Karpas-422 (cell line): Measurements from ENCODE around the gene STAT5B. TPM values are rescaled to one million over a fixed set of nuclear protein-coding genes. Genes with fewer than 3 reads are reported as not detected.

Experiments used
- DNase-seq: peaks from one replicate; pipeline ENCODE4 v3.0.0-alpha.2; 2015
- H2AFZ ChIP-seq: fragments of 200-600 bp; sonication (generic); 2 replicates; pipeline ENCODE4 v1.6.1; 2014; ENCODE audit warnings: antibody characterized with exemption, low read length, mixed read lengths
- H3K27ac ChIP-seq: fragments of 200-600 bp; sonication (generic); 2 replicates; pipeline ENCODE4 v1.5.1; 2014; ENCODE audit warnings: mild to moderate bottlenecking, low read length, moderate library complexity
- H3K27me3 ChIP-seq: fragments of 200-600 bp; sonication (generic); 2 replicates; pipeline ENCODE4 v1.6.1; 2014; ENCODE audit warnings: low read length, mixed read lengths
- H3K36me3 ChIP-seq: fragments of 200-600 bp; sonication (generic); 2 replicates; pipeline ENCODE4 v1.6.1; 2014; ENCODE audit warnings: low read length, mixed read lengths; ENCODE audit not compliant: insufficient read depth
- H3K4me1 ChIP-seq: fragments of 200-600 bp; sonication (generic); 2 replicates; pipeline ENCODE4 v1.6.1; 2014; ENCODE audit warnings: mild to moderate bottlenecking, low read length, mixed read lengths
- H3K4me2 ChIP-seq: fragments of 200-600 bp; sonication (generic); 2 replicates; pipeline ENCODE4 v1.6.1; 2014; ENCODE audit warnings: low read length, low read depth, mild to moderate bottlenecking; ENCODE audit not compliant: poor library complexity, severe bottlenecking
- H3K4me3 ChIP-seq: fragments of 200-600 bp; sonication (generic); 2 replicates; pipeline ENCODE4 v1.5.1; 2014; ENCODE audit warnings: mild to moderate bottlenecking, antibody characterized with exemption, low read length, mixed read lengths
- H3K79me2 ChIP-seq: fragments of 200-600 bp; sonication (generic); 2 replicates; pipeline ENCODE4 v1.6.1; 2014; ENCODE audit warnings: mild to moderate bottlenecking, low read length, mixed read lengths
- H3K9ac ChIP-seq: fragments of 200-600 bp; sonication (generic); 2 replicates; pipeline ENCODE4 v1.6.0; 2014; ENCODE audit warnings: low read length
- H3K9me2 ChIP-seq: fragments of 200-600 bp; sonication (generic), shearing (Covaris generic); replicated peaks from 2 replicates; pipeline ENCODE4 v1.6.0; 2014; ENCODE audit warnings: mild to moderate bottlenecking, low read length, moderate library complexity; ENCODE audit not compliant: insufficient read depth
- H3K9me3 ChIP-seq: fragments of 300-700, 200-600 bp; sonication (generic); 2 replicates; pipeline ENCODE4 v1.6.1; 2014; ENCODE audit warnings: low read length, mixed read lengths
- H4K20me1 ChIP-seq: fragments of 200-600 bp; sonication (generic); 2 replicates; pipeline ENCODE4 v1.6.1; 2014; ENCODE audit warnings: mild to moderate bottlenecking, antibody characterized with exemption, low read length, low read depth; ENCODE audit not compliant: insufficient read depth
- total RNA-seq: library from RNA; depleted of rRNA; stranded (reverse); fragments of >200 nt; shearing (Covaris generic); gene quantifications from 2 replicates; pipeline ENCODE4 v1.2.3, GENCODE V29; 2014; ENCODE audit warnings: low replicate concordance

The STAT5B gene
- total RNA-seq, 1 experiment from 2014 or later, result 110 TPM

DNA sequence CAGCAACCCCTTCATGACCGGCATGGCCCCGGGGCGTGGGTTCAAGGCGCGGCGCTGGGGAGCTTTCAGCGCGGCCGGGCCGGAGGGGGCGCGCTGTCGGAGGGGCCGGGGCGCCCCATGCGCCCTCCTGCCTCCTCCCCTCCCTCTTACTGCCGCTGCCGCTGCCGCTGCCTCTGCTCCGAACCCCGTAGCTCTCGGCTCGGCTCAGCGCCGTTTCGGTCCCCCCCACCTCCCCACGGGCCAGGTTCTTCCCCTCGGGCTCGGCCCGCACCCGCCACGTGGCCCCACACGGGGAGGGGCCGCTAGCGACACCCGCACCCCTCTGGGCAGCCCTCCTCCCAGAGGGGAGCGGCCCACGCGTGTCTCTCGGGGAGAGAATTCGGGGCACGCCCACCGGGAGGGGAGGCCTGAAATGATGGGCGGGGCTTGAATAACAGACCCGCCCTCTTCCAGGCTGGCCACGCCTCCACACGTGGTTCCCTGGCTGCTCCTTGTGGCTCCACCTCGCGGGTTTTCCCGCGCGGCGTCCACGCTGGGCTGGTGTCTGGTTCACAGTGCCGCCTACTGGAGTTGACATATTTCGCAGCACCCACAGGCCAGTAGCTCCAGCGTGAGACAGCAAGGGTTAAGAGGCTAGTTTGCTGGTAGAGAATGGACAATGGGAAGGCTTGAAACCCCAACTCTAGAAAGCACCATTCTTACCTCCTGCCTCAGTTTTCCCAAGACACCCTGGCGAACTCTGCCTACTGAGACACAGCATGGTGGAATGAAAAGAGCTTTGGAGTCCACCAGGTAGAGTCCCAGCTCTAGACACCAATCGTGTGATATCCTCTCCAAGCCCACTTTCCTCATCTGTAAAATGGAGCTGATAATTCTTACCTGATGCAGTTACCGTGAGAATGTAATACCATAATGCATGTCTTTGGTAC is 95.0 kb downstream of the STAT5B start, which contains the start of gene KCNH4:
KCNH4 (minus strand) TSS at position 221 of the 929 bp plus-strand sequence; CDS start at position 24, 197 bp downstream.
- H4K20me1 ChIP-seq, result no peaks in the 10 kb centered on the region
- no peaks in the 10 kb centered on the region for H3K9me3 ChIP-seq
- H3K4me3 ChIP-seq, result no peak within 1 kb of the TSS; the same call in 1 of the 2 replicates
- H2AFZ ChIP-seq, result no peak within 1 kb of the TSS
- no peak within 1 kb of the TSS for H3K9ac ChIP-seq
- no peaks in the 10 kb centered on the region for H3K27me3 ChIP-seq
- peaks cover 32% of the 10 kb centered on the region for H3K4me1 ChIP-seq
- H3K9me2 ChIP-seq, result no peaks in the 10 kb centered on the region
- DNase-seq, result peak; percentile 94
- no peak within 1 kb of the TSS for H3K27ac ChIP-seq
- no peaks in the 10 kb centered on the region for H3K79me2 ChIP-seq
- H3K36me3 ChIP-seq, result no peaks in the 10 kb centered on the region
- peak within 1 kb of the TSS; percentile 27 for H3K4me2 ChIP-seq

DNA sequence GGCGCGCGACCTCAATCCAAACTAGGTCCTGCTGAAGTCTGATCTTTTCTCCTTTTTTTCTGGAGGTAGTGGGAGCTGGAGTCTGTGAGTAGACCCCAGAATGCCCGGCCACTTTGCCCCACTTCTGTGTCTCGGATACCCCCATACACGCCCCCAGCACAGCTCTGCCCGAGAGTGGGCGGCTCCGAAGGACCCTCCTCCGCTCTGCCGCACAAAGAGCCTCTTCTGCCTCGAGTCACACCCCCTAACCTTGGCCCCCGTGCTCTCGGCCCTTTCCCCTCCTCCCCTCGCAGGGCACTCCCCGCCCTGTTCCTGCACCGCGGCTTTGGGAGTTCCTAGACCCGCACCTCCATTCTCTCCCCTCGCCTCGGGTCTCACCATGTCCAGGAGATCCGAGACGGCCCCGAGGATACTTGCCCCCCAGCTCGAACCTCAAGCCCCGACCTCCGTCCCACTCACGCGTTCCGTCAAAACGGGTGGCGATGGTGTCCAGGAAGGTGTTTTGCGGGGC is 95.7 kb downstream of the STAT5B start:
- no peaks in the 10 kb centered on the region for H3K9me3 ChIP-seq
- H3K9me2 ChIP-seq, result no peaks in the 10 kb centered on the region
- H3K36me3 ChIP-seq, result no peaks in the 10 kb centered on the region
- H4K20me1 ChIP-seq, result no peaks in the 10 kb centered on the region
- no peak overlapping the region for H3K9ac ChIP-seq
- no peaks in the 10 kb centered on the region for H3K79me2 ChIP-seq
- peaks cover 32% of the 10 kb centered on the region for H3K4me1 ChIP-seq
- no peak overlapping the region for H3K27ac ChIP-seq
- no peaks in the 10 kb centered on the region for H3K27me3 ChIP-seq
- no peak overlapping the region; the same call in 1 of the 2 replicates for H3K4me3 ChIP-seq
- DNase-seq, result no peak
- peak overlapping the region; percentile 27 for H3K4me2 ChIP-seq
- H2AFZ ChIP-seq, result no peak overlapping the region

DNA sequence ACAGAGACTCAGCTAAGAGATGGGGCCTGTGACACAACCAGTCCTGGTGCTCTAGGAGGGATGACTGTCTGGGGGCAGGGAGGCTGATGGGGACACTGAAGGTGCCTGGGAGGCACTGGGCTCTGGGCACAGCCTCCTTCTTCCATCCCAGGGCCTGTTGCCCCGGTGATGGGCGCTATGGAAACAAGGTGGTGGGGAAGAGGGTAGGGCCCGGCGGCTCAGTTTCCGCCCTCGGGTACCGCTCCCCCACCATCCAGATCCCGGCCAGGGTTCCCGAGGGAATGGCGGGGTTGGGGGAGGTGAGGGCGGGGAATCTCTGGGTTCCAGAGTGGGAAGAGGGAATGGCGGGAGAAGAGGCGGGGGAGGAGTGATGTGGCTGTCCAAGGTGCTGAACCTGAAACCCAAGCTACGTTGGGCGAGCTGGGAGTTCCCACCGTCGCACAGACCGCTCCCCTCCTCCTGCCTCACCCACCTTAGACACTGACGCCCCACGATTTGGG is 96.2 kb downstream of the STAT5B start:
- H2AFZ ChIP-seq, result no peak overlapping the region
- H3K79me2 ChIP-seq, result no peaks in the 10 kb centered on the region
- peaks cover 32% of the 10 kb centered on the region for H3K4me1 ChIP-seq
- no peak overlapping the region for H3K27ac ChIP-seq
- no peak overlapping the region for H3K4me2 ChIP-seq
- DNase-seq, result peak; percentile 61
- no peaks in the 10 kb centered on the region for H4K20me1 ChIP-seq
- no peaks in the 10 kb centered on the region for H3K9me2 ChIP-seq
- H3K9me3 ChIP-seq, result no peaks in the 10 kb centered on the region
- H3K27me3 ChIP-seq, result no peaks in the 10 kb centered on the region
- H3K4me3 ChIP-seq, result no peak overlapping the region
- H3K36me3 ChIP-seq, result no peaks in the 10 kb centered on the region
- no peak overlapping the region for H3K9ac ChIP-seq

DNA sequence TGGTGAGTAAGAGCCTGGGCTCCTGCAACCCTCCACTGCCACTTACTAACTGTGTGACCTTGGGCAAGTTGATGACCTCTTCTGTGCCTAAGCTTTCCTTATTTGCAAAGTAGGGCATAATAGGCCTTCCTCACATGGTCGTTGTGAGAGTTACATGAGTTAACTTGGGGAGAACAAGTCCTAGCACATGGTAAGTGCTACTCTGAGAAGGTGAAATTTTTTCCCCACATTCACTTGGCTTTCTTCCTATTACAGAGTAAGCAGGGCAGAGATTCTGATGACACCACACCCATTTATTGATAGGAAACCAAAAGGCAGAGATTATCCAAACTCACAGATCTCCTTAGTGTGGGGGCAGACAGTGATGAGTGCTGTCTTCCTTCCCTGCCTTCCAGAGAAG is 96.9 kb downstream of the STAT5B start:
- Histone ChIP-seq H3K9me3 (no peaks in the 10 kb centered on the region), H3K79me2 (no peaks in the 10 kb centered on the region), H3K36me3 (no peaks in the 10 kb centered on the region), H3K27me3 (no peaks in the 10 kb centered on the region), H3K4me2 (no peak overlapping the region), H3K9ac (no peak overlapping the region), H4K20me1 (no peaks in the 10 kb centered on the region), H3K4me1 (peaks cover 28% of the 10 kb centered on the region), H3K9me2 (no peaks in the 10 kb centered on the region), H3K4me3 (no peak overlapping the region), H3K27ac (no peak overlapping the region), H2AFZ (no peak overlapping the region)
- DNase-seq, result no peak

DNA sequence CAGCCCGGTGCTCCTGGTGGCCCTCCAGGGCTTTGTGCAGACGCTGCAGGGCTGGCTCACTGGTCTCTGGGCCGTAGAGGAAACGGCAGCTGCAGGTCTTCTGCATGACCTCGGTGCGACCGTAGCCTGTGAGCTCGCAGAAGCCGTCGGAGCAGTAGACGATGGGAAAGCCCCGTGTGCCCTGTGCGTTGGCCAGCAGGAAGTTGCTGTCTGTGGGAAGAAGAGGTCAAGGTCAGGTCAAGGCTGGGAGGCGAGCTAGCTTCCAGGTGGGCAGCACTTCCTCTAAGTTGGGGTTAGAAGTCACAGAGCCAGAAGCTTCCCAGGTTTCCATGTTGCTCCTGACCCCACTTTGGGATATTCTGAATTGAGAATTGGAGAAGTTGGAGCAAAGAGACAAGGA is 97.4 kb downstream of the STAT5B start:
- H3K4me1 ChIP-seq, result peaks cover 28% of the 10 kb centered on the region
- no peaks in the 10 kb centered on the region for H3K9me2 ChIP-seq
- no peaks in the 10 kb centered on the region for H3K27me3 ChIP-seq
- no peaks in the 10 kb centered on the region for H3K79me2 ChIP-seq
- H4K20me1 ChIP-seq, result no peaks in the 10 kb centered on the region
- no peak for DNase-seq
- no peak overlapping the region for H3K9ac ChIP-seq
- no peaks in the 10 kb centered on the region for H3K36me3 ChIP-seq
- H2AFZ ChIP-seq, result no peak overlapping the region
- no peaks in the 10 kb centered on the region for H3K9me3 ChIP-seq
- H3K4me3 ChIP-seq, result no peak overlapping the region
- H3K4me2 ChIP-seq, result no peak overlapping the region
- no peak overlapping the region for H3K27ac ChIP-seq

DNA sequence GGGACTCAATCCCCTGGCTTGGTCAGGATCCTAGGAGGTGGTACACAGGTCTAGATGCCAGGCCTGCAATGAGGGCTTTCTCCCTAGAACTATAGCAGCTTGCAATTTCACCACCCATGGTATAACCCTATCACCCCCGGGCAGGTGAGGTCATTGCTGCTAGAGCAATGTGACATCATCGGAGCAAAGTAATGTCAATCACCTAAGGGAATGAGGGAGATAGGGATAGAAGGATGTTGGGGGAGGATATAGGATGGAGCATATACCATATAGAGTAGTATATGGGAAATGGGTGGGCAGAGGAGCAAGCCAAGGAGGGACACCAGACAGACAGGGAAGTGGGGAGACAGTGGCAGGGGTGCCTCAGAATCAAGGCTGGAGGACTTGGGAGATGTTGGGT is 98.5 kb downstream of the STAT5B start:
- H3K79me2 ChIP-seq, result no peaks in the 10 kb centered on the region
- H3K4me1 ChIP-seq, result peaks cover 18% of the 10 kb centered on the region
- no peaks in the 10 kb centered on the region for H3K36me3 ChIP-seq
- no peak overlapping the region for H3K27ac ChIP-seq
- H3K4me3 ChIP-seq, result no peak overlapping the region
- no peaks in the 10 kb centered on the region for H3K9me3 ChIP-seq
- H3K9me2 ChIP-seq, result no peaks in the 10 kb centered on the region
- no peak for DNase-seq
- H2AFZ ChIP-seq, result no peak overlapping the region
- H3K9ac ChIP-seq, result no peak overlapping the region
- H3K4me2 ChIP-seq, result no peak overlapping the region
- no peaks in the 10 kb centered on the region for H4K20me1 ChIP-seq
- H3K27me3 ChIP-seq, result no peaks in the 10 kb centered on the region

DNA sequence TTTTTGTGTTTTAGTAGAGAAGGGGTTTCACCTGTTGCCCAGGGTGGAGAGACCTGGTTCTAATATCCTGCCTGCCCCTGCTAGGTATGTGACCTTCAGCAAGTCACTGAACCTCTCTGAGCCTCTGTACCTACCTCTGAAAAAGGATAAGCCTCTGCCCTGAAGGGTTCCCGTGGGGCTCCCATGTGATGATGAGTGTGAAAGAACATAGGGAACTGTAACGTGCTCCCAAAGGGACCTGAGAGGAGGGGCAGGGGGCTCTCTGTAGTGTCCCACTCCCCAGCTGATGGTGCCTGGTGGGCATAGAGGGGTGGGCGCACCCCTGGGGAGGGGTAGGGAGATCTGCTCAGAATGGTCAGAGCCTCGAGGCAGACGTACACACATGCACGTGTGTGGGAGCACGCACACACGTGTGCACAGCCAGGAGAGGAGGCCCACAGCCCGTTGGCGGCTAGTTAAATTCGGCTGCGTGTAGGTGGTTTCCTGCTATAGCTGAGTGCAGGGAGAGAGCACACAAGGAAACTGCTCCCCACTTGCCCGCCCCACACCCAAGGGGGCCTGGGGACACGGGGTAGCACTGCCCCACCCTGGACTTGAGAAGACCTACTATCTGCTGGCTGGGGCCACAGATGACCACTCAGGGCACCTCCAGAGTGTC is 101.9 kb downstream of the STAT5B start:
- DNase-seq, result no peak
- peaks cover 5% of the 10 kb centered on the region; the same call in 1 of the 2 replicates for H3K4me1 ChIP-seq
- no peaks in the 10 kb centered on the region for H3K27me3 ChIP-seq
- H3K4me2 ChIP-seq, result no peak overlapping the region
- no peak overlapping the region for H3K9ac ChIP-seq
- H2AFZ ChIP-seq, result no peak overlapping the region
- no peaks in the 10 kb centered on the region for H3K36me3 ChIP-seq
- H3K27ac ChIP-seq, result no peak overlapping the region
- H3K79me2 ChIP-seq, result no peaks in the 10 kb centered on the region
- no peaks in the 10 kb centered on the region for H3K9me3 ChIP-seq
- H4K20me1 ChIP-seq, result no peaks in the 10 kb centered on the region
- no peaks in the 10 kb centered on the region for H3K9me2 ChIP-seq
- H3K4me3 ChIP-seq, result no peak overlapping the region

DNA sequence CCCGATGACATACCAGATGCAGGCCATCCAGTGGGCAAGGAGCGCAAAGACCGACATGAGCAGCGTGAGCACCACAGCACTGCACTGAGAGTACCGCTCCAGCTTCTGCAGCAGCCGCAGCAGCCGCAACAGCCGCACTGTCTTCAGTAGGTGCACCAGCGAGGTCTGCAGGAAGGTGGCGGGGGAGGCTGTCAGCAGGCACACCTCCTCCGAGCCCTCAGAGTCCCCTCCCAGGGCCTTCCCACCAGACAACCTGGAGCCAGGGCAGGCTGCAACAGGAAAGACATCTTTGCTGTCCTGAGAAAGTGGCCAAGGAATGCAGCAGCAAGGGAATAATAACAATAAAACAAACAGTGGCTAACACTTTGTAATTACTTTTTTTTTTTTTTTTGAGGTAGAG is 104.4 kb downstream of the STAT5B start:
- Histone ChIP-seq H3K9ac (no peak overlapping the region), H3K4me2 (no peak overlapping the region), H2AFZ (no peak overlapping the region), H3K79me2 (no peaks in the 10 kb centered on the region), H3K9me3 (no peaks in the 10 kb centered on the region), H3K36me3 (no peaks in the 10 kb centered on the region), H3K4me3 (no peak overlapping the region), H3K27me3 (no peaks in the 10 kb centered on the region), H4K20me1 (no peaks in the 10 kb centered on the region), H3K27ac (no peak overlapping the region), H3K4me1 (peaks cover 5% of the 10 kb centered on the region; the same call in 1 of the 2 replicates), H3K9me2 (no peaks in the 10 kb centered on the region)
- DNase-seq, result no peak
